K562 (cell line): ENCODE results near the gene SDSL. TPM values are rescaled to one million over a fixed set of nuclear protein-coding genes. Genes with fewer than 3 reads are reported as not detected.

ENCODE experiments used
- ATAC-seq: fragments of 200-7000 bp; cut with Tn5 transposase; 3 replicates; pipeline ENCODE4 v1.9.1; 2020; ENCODE audit warnings: moderate library complexity
- BruUV-seq: library from RNA; stranded (reverse); fragments of 400-500 nt; replicated peaks from 2 replicates; lab custom pipeline; 2021; lab: Mats Ljungman, UMichigan
- CTCF ChIA-PET: fragments of 300-600 bp; formaldehyde crosslinking; extraction: SDS; loops from one replicate; lab custom pipeline; 2021; ENCODE audit warnings: low intra/inter-chr PET ratio; lab: Yijun Ruan, JAX
- POLR2A ChIA-PET: fragments of 300-600, 350-650 bp; sonication (Branson Sonifier 250); formaldehyde crosslinking; extraction: SDS; loops from one replicate; lab custom pipeline; 2021; ENCODE audit warnings: antibody characterized with exemption, inconsistent platforms; lab: Yijun Ruan, JAX
- DNase-seq, 4 experiments: peaks; one replicate each; pipeline versions ENCODE4 v3.0.0 to v3.0.0-alpha.2; 2011 to 2018; ENCODE audit warnings: low spot score in 3 of 4, mixed read lengths in 3 of 4; ENCODE audit errors: extremely low read depth in 1 of 4
- FAIRE-seq: peaks from 2 replicates; lab custom pipeline; 2011; peaks lifted over from hg19 to GRCh38; lab: Jason Lieb, UNC
- H2AFZ ChIP-seq: 2 replicates; pipeline ENCODE4 v1.6.0; 2011; ENCODE audit warnings: low read depth, low read length, control low read depth, inconsistent platforms
- H3K27ac ChIP-seq: fragments of 200-600 bp; 3 replicates; pipeline ENCODE4 v1.8.0; 2011; ENCODE audit warnings: low read depth, mild to moderate bottlenecking, control low read depth, inconsistent platforms, low read length, moderate library complexity, mixed read lengths; ENCODE audit errors: extremely low read depth
- H3K27me3 ChIP-seq, 2 experiments: fragments of 300-600 bp in 1 of 2; 2 replicates in 1 of 2; 3 replicates in 1 of 2; pipeline versions ENCODE4 v1.6.0 to v1.8.0; 2011; ENCODE audit warnings: inconsistent platforms in 2 of 2, low read length in 2 of 2, mild to moderate bottlenecking in 1 of 2, mixed read lengths in 1 of 2, moderate library complexity in 1 of 2; ENCODE audit not compliant: control insufficient read depth in 2 of 2, insufficient read depth in 2 of 2
- H3K36me3 ChIP-seq: fragments of 300-600 bp; 3 replicates; pipeline ENCODE4 v1.8.0; 2011; ENCODE audit warnings: mild to moderate bottlenecking, low read length, inconsistent platforms; ENCODE audit not compliant: control insufficient read depth, insufficient read depth
- H3K4me1 ChIP-seq, 2 experiments: fragments of 200-600 bp in 1 of 2; replicated peaks in 1 of 2; 2 replicates in 1 of 2; 3 replicates in 1 of 2; pipeline versions ENCODE4 v1.5.1 to v1.8.0; 2011; ENCODE audit warnings: inconsistent platforms in 2 of 2, low read length in 2 of 2, mild to moderate bottlenecking in 1 of 2, mixed read lengths in 1 of 2, moderate library complexity in 1 of 2; ENCODE audit not compliant: control insufficient read depth in 2 of 2, insufficient read depth in 2 of 2
- H3K4me2 ChIP-seq: 2 replicates; pipeline ENCODE4 v1.6.1; 2011; ENCODE audit warnings: low read length, control low read depth, inconsistent platforms, mixed read lengths; ENCODE audit not compliant: insufficient read depth
- H3K4me3 ChIP-seq: fragments of 200-600 bp; sonication (generic), shearing (Covaris generic); 2 replicates; pipeline ENCODE4 v1.5.1; 2016; ENCODE audit warnings: control low read depth, inconsistent platforms
- H3K79me2 ChIP-seq: fragments of 200-600 bp; 3 replicates; pipeline ENCODE4 v1.8.0; 2011; ENCODE audit warnings: low read length, inconsistent platforms; ENCODE audit not compliant: control insufficient read depth, insufficient read depth
- H3K9ac ChIP-seq, 2 experiments: 2 replicates each; pipeline versions ENCODE4 v1.6.0 to v1.6.1; 2011; ENCODE audit warnings: low read depth in 2 of 2, low read length in 2 of 2, control low read depth in 1 of 2, inconsistent platforms in 1 of 2, mild to moderate bottlenecking in 1 of 2, mixed read lengths in 1 of 2; ENCODE audit not compliant: insufficient read depth in 1 of 2
- H3K9me1 ChIP-seq: one replicate; pipeline ENCODE4 v1.6.0; 2011; ENCODE audit warnings: inconsistent platforms, mild to moderate bottlenecking, low read length, moderate library complexity; ENCODE audit not compliant: control insufficient read depth, insufficient read depth
- H3K9me3 ChIP-seq: replicated peaks from 2 replicates; pipeline ENCODE4 v1.5.1; 2011; ENCODE audit warnings: low read depth, low read length, inconsistent platforms; ENCODE audit not compliant: control insufficient read depth, insufficient read depth
- H4K20me1 ChIP-seq: replicated peaks from 2 replicates; pipeline ENCODE4 v1.6.1; 2011; ENCODE audit warnings: low read length, inconsistent platforms, mixed read lengths; ENCODE audit not compliant: control insufficient read depth, insufficient read depth
- CTBP1 ChIP-seq: fragments of 450-650 bp; IDR thresholded peaks from 2 replicates; pipeline ENCODE4 v1.6.1; 2016; ENCODE audit warnings: borderline replicate concordance
- ETV6 ChIP-seq, 3 experiments: fragments of 150-350 bp in 1 of 3; sonication (generic) in 1 of 3; formaldehyde crosslinking in 1 of 3; IDR thresholded peaks; 2 replicates each; pipeline versions ENCODE4 v1.6.1 to v1.8.0; 2014 to 2022; ENCODE audit warnings: borderline replicate concordance in 2 of 3, low read depth in 2 of 3, antibody characterized with exemption in 1 of 3, low read length in 1 of 3, mild to moderate bottlenecking in 1 of 3, missing genetic modification reagents in 1 of 3
- GATA2 ChIP-seq: sonication (generic); formaldehyde crosslinking; IDR thresholded peaks from 2 replicates; pipeline ENCODE4 v1.4.0; 2020; ENCODE audit warnings: mild to moderate bottlenecking, missing genetic modification reagents
- KLF16 ChIP-seq: IDR thresholded peaks from 2 replicates; pipeline ENCODE4 v1.6.1; 2016; ENCODE audit warnings: antibody characterized with exemption
- MAFG ChIP-seq: fragments of 450-650 bp; conservative IDR thresholded peaks from 2 replicates; pipeline ENCODE4 v1.6.1; 2016; ENCODE audit warnings: missing genetic modification characterization, missing compliant biosample characterization
- NCOA1 ChIP-seq: fragments of 450-650 bp; IDR thresholded peaks from 2 replicates; pipeline ENCODE4 v1.6.1; 2016; ENCODE audit warnings: low read depth
- SAP30 ChIP-seq: fragments of 200-600 bp; sonication (generic); IDR thresholded peaks from 2 replicates; pipeline ENCODE4 v1.6.1; 2012; ENCODE audit warnings: borderline replicate concordance, low read depth, mild to moderate bottlenecking, moderate library complexity, low read length, control low read depth, inconsistent platforms; ENCODE audit not compliant: insufficient read depth, poor library complexity, severe bottlenecking
- WGBS: fragments of 100-300 bp; shearing (Covaris generic); methylation state at CpG from one replicate; pipeline ENCODE4 v1.1.6; 2016; ENCODE audit warnings: low coverage, mixed read lengths; ENCODE audit not compliant: insufficient coverage; ENCODE audit errors: missing lambda C conversion rate; 5-methylcytosine and 5-hydroxymethylcytosine counted together
- in situ Hi-C: fragments of 300-500 bp; cut with MboI; formaldehyde crosslinking; loops from 4 replicates; pipeline ENCODE4 v1.15.0; 2018; ENCODE audit warnings: inconsistent platforms, mixed read lengths
- intact Hi-C: fragments of 100-400 bp; cut with micrococcal nuclease; formaldehyde crosslinking; loops from 2 replicates; pipeline ENCODE4 v1.14.2; 2022
- polyA plus RNA-seq, 8 experiments: library from polyadenylated mRNA; depleted of rRNA in 4 of 8; stranded (reverse) in 5 of 8; unstranded in 3 of 8; fragments of >200 nt; fragmentation: Nextera tagmentation in 2 of 8; fragmentation: Illumina TruSeq in 1 of 8; extraction: Ambion mirVana in 2 of 8; extraction: Trizol in 1 of 8; gene quantifications; 2 replicates each; pipeline versions ENCODE4 v1.2.1 to v1.2.3, GENCODE V29; 2011 to 2014; ENCODE audit warnings: inconsistent platforms in 1 of 8, missing spikeins in 1 of 8
- total RNA-seq, 7 experiments: library from RNA; depleted of rRNA in 6 of 7; stranded (reverse); fragments of >200 nt in 6 of 7; fragmentation: Illumina TruSeq in 2 of 7; extraction: Trizol in 2 of 7; gene quantifications; 2 replicates each; pipeline versions ENCODE4 v1.2.1 to v1.2.3, GENCODE V29; 2011 to 2021; ENCODE audit warnings: low replicate concordance in 1 of 7
- TF ChIP-seq, protein P1 (sequence below): fragments of 200-600 bp; sonication (generic); IDR thresholded peaks from one replicate; pipeline ENCODE4 v1.6.1; 2012; ENCODE audit warnings: mild to moderate bottlenecking, low read depth, low read length, inconsistent platforms

SDSL gene
- total and polyA plus RNA-seq, 9 of the 15 experiments (the other 6 are each of a cell fraction or from before 2014, with no cell fraction given): 0.31 to 11.0 (median 7.4) TPM

DNA sequence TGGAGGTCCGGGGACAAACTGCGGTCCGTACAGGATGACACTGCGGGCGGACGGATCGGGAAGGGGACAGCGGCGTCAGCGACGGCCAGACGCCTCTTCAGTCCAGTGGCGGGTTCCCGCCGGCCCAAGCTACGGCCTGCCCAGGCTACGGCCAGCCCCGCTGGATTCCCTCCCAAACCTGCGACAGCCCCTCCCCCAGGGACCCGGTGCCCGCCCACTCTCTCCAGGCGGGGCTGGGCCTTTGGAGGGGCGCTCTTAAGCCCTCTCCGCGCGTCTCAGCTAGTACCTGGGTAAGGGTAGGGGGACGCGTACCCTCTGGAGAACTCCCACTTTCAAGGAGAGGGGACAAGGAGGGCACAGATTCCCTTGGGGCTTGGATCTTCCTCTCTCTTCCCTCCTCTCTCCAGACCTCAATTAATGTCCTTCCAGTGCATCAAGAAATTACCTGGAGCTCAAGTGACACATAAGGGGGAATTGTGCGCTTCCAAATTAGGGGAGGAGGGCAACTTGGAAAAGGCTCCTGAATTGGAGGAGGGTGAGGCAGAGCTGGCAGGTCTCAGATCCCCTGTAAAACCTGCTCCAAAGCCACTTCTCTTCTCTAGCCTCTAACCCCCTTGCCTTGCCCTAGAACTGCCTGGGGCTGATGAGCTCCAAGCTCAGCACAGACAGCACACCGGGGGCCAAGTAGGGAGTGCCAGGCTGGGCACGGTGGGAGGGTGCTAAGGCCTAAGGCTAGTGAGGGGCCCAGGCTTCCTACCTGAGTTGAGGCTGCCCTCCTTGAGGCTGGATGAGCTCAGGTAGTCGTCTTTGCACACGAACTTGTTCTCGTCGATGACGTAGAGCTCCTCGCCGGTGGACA lies 46.4 kb downstream of the SDSL start:
- Histone ChIP-seq H2AFZ (0 out of 2 replicates have a peak overlapping the region, but pooled peaks have one; percentile 44), H3K9me3 (no peaks in the 10 kb centered on the region), H3K9me1 (no peaks in the 10 kb centered on the region), H3K4me3 (peak overlapping the region; percentile 36; the same call in 1 of the 2 replicates), H3K79me2 (no peaks in the 10 kb centered on the region), H3K27me3 (peaks cover 82 to 100% of the 10 kb centered on the region in 2 experiments), H3K9ac (peak overlapping the region in 1 of 2 experiments; percentile 43; a peak in 1 of 4 replicates), H3K4me2 (0 out of 2 replicates have a peak overlapping the region, but pooled peaks have one; percentile 67), H4K20me1 (peaks cover 24% of the 10 kb centered on the region), H3K4me1 (peaks cover 0 to 54% of the 10 kb centered on the region in 2 experiments; a peak in 3 of 5 replicates), H3K36me3 (no peaks in the 10 kb centered on the region), H3K27ac (no peak overlapping the region)
- intact Hi-C loops (loop anchor here (10.0 kb wide), 1 partner anchor 116 kb away; no protein-coding TSS in a partner anchor), in situ Hi-C loops (no loop called here)
- CTCF ChIA-PET: no interaction called here
- POLR2A ChIA-PET: interaction anchor here (0.7 kb wide), 1 partner anchor 285 kb away, joined by 4 read pairs; no protein-coding TSS in a partner anchor
- WGBS: 7% methylated on average over 30 of the region's 38 CpGs
- DNase-seq (peak in 2 of 4 experiments; percentile 40 to 50), FAIRE-seq (no peak), ATAC-seq (peak; percentile 27)
- no TSS peak for BruUV-seq
- TF ChIP-seq, protein P1, sequence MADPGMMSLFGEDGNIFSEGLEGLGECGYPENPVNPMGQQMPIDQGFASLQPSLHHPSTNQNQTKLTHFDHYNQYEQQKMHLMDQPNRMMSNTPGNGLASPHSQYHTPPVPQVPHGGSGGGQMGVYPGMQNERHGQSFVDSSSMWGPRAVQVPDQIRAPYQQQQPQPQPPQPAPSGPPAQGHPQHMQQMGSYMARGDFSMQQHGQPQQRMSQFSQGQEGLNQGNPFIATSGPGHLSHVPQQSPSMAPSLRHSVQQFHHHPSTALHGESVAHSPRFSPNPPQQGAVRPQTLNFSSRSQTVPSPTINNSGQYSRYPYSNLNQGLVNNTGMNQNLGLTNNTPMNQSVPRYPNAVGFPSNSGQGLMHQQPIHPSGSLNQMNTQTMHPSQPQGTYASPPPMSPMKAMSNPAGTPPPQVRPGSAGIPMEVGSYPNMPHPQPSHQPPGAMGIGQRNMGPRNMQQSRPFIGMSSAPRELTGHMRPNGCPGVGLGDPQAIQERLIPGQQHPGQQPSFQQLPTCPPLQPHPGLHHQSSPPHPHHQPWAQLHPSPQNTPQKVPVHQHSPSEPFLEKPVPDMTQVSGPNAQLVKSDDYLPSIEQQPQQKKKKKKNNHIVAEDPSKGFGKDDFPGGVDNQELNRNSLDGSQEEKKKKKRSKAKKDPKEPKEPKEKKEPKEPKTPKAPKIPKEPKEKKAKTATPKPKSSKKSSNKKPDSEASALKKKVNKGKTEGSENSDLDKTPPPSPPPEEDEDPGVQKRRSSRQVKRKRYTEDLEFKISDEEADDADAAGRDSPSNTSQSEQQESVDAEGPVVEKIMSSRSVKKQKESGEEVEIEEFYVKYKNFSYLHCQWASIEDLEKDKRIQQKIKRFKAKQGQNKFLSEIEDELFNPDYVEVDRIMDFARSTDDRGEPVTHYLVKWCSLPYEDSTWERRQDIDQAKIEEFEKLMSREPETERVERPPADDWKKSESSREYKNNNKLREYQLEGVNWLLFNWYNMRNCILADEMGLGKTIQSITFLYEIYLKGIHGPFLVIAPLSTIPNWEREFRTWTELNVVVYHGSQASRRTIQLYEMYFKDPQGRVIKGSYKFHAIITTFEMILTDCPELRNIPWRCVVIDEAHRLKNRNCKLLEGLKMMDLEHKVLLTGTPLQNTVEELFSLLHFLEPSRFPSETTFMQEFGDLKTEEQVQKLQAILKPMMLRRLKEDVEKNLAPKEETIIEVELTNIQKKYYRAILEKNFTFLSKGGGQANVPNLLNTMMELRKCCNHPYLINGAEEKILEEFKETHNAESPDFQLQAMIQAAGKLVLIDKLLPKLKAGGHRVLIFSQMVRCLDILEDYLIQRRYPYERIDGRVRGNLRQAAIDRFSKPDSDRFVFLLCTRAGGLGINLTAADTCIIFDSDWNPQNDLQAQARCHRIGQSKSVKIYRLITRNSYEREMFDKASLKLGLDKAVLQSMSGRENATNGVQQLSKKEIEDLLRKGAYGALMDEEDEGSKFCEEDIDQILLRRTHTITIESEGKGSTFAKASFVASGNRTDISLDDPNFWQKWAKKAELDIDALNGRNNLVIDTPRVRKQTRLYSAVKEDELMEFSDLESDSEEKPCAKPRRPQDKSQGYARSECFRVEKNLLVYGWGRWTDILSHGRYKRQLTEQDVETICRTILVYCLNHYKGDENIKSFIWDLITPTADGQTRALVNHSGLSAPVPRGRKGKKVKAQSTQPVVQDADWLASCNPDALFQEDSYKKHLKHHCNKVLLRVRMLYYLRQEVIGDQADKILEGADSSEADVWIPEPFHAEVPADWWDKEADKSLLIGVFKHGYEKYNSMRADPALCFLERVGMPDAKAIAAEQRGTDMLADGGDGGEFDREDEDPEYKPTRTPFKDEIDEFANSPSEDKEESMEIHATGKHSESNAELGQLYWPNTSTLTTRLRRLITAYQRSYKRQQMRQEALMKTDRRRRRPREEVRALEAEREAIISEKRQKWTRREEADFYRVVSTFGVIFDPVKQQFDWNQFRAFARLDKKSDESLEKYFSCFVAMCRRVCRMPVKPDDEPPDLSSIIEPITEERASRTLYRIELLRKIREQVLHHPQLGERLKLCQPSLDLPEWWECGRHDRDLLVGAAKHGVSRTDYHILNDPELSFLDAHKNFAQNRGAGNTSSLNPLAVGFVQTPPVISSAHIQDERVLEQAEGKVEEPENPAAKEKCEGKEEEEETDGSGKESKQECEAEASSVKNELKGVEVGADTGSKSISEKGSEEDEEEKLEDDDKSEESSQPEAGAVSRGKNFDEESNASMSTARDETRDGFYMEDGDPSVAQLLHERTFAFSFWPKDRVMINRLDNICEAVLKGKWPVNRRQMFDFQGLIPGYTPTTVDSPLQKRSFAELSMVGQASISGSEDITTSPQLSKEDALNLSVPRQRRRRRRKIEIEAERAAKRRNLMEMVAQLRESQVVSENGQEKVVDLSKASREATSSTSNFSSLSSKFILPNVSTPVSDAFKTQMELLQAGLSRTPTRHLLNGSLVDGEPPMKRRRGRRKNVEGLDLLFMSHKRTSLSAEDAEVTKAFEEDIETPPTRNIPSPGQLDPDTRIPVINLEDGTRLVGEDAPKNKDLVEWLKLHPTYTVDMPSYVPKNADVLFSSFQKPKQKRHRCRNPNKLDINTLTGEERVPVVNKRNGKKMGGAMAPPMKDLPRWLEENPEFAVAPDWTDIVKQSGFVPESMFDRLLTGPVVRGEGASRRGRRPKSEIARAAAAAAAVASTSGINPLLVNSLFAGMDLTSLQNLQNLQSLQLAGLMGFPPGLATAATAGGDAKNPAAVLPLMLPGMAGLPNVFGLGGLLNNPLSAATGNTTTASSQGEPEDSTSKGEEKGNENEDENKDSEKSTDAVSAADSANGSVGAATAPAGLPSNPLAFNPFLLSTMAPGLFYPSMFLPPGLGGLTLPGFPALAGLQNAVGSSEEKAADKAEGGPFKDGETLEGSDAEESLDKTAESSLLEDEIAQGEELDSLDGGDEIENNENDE: no peak
- TF ChIP-seq CTBP1 (0 out of 2 replicates have a peak, but pooled peaks have one; percentile 8), SAP30 (no peak), GATA2 (CRISPR knock-in tag) (no peak), NCOA1 (no peak), ETV6 (IDR thresholded peaks at IDR 0.05; ENCODE audit: borderline replicate concordance in 1 of 2, low read depth in 2 of 2, low read length in 1 of 2) (no peak), ETV6 (CRISPR knock-in tag; IDR thresholded peaks at IDR 0.05; ENCODE audit: borderline replicate concordance) (no peak), KLF16 (no peak), MAFG (tag) (no peak)
